ENCODE results near the gene CITED4.

DNA sequence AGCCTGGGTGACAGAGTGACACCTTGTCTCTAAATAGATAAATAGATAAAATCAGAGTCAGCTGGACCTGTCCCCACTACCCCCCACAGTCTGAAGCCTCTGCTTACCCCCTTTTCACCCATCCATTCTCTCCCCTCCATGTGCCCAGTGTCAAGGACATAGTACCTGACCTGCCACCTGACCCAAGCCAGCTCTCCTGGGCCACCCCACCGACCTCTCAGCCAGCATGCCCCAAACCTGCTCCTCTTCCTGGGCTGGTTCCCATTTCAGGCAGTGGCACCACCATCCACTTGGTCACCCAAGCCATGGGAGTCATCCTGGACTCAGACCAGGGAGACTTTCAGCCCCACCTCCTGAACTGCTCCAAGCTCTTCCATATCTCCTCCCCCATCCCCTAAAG is 28.2 kb downstream of the CITED4 start:
- TF ChIP-seq, protein P1, sequence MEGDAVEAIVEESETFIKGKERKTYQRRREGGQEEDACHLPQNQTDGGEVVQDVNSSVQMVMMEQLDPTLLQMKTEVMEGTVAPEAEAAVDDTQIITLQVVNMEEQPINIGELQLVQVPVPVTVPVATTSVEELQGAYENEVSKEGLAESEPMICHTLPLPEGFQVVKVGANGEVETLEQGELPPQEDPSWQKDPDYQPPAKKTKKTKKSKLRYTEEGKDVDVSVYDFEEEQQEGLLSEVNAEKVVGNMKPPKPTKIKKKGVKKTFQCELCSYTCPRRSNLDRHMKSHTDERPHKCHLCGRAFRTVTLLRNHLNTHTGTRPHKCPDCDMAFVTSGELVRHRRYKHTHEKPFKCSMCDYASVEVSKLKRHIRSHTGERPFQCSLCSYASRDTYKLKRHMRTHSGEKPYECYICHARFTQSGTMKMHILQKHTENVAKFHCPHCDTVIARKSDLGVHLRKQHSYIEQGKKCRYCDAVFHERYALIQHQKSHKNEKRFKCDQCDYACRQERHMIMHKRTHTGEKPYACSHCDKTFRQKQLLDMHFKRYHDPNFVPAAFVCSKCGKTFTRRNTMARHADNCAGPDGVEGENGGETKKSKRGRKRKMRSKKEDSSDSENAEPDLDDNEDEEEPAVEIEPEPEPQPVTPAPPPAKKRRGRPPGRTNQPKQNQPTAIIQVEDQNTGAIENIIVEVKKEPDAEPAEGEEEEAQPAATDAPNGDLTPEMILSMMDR (IDR thresholded peaks at IDR 0.05; ENCODE audit: insufficient read depth, low read depth, low read length), result no peak
- TF ChIP-seq EZH2 (IDR thresholded peaks at IDR 0.05; ENCODE audit: insufficient read depth, low read length), result no peak
